Psoas muscle (tissue), 8 donors: Measurements from ENCODE around the gene SLC25A41. TPM values are rescaled to one million over a fixed set of nuclear protein-coding genes. Genes with fewer than 3 reads are reported as not detected.

Experiments used
- ATAC-seq, 4 donors: fragments of 200-7000 bp; cut with Tn5 transposase; one replicate each; pipeline ENCODE4 v1.9.1; 2020; ENCODE audit warnings: moderate library complexity in 3 of 4, mild to moderate bottlenecking in 2 of 4
- DNase-seq, 2 donors: peaks; one replicate each; pipeline ENCODE4 v3.0.0-alpha.2; 2020
- H3K27ac ChIP-seq: fragments of 200-600 bp; one replicate; pipeline ENCODE4 v1.8.0; 2022
- H3K27me3 ChIP-seq, 3 donors: fragments of 200-600 bp in 1 of 3; one replicate each; pipeline versions ENCODE4 v1.6.1 to v1.8.0; 2013 to 2022; ENCODE audit warnings: low read length in 2 of 3, mild to moderate bottlenecking in 2 of 3, moderate library complexity in 1 of 3; ENCODE audit not compliant: insufficient read depth in 3 of 3
- H3K36me3 ChIP-seq, 2 donors: fragments of 200-600 bp in 1 of 2; one replicate each; pipeline versions ENCODE4 v1.6.1 to v1.8.0; 2013 to 2022; ENCODE audit warnings: low read depth in 1 of 2, mild to moderate bottlenecking in 1 of 2, moderate library complexity in 1 of 2; ENCODE audit not compliant: insufficient read depth in 1 of 2
- H3K4me1 ChIP-seq: fragments of 200-600 bp; one replicate; pipeline ENCODE4 v1.8.0; 2022
- H3K4me3 ChIP-seq: fragments of 200-600 bp; one replicate; pipeline ENCODE4 v1.8.0; 2022; ENCODE audit warnings: mild to moderate bottlenecking
- H3K9me3 ChIP-seq: fragments of 200-600 bp; one replicate; pipeline ENCODE4 v1.8.0; 2022
- WGBS, 3 donors: extraction: QIAGEN DNeasy Blood & Tissue Kit; methylation state at CpG; one replicate each; pipeline versions ENCODE4 v1.1.6 to v1.1.7; 2013; 5-methylcytosine and 5-hydroxymethylcytosine counted together
- intact Hi-C, 2 donors: fragments of 100-400 bp; cut with DNase I; formaldehyde crosslinking; loops; one replicate each; pipeline versions ENCODE4 v1.11.0 to v1.14.2; 2022
- polyA plus RNA-seq, 3 donors: library from polyadenylated mRNA; stranded (reverse); fragments of 200-250 nt; gene quantifications; one replicate each; pipeline ENCODE4 v1.2.3, GENCODE V29; 2013
- total RNA-seq, 4 donors: library from RNA; stranded (reverse); fragmentation: NEBNext Ultra II Directional in 2 of 4; extraction: Animal tissue kit (Norgen Biotek cat#: 25700) in 2 of 4; gene quantifications; one replicate each; pipeline versions ENCODE4 v1.2.1 to v1.2.4, GENCODE V29; 2021 to 2023
- TF ChIP-seq, protein P1 (sequence below): fragments of 200-600 bp; IDR thresholded peaks from one replicate; pipeline ENCODE4 v1.8.0; 2022; ENCODE audit warnings: antibody characterized with exemption
- donor health status: healthy with polysubstance abuse.
- donor health status: DM: no; HTN: no; CAD: no; lungs with moderate emphysema.
- donor health status: Bipolar disorder and iron deficiency.
- donor health status: healthy.
- donor health status: DM: yes; HTN: yes; CAD: no.
- donor health status: DM: no; HTN: no; CAD: no.
- donor health status: DM: no; HTN: no; CAD: no.
- donor health status: DM: yes; HTN: yes; CAD: no.

SLC25A41 gene
- total and polyA plus RNA-seq, 7 donors: 0.07 to 0.60 (median 0.44) TPM; not detected in 1

- no peaks in the 10 kb centered on the region for H3K4me1 ChIP-seq
- intact Hi-C loops: no loop called here
- no peaks in the 10 kb centered on the region for H3K27me3 ChIP-seq
- no peak overlapping the region for H3K27ac ChIP-seq
- H3K4me3 ChIP-seq: no peak overlapping the region
- no peak for ATAC-seq
- DNase-seq: no peak
- peaks cover 3 to 73% of the 10 kb centered on the region in 2 donors for H3K36me3 ChIP-seq
- peaks cover 7% of the 10 kb centered on the region for H3K9me3 ChIP-seq
- WGBS, 3 donors: 95 to 99% (median 95%) methylated on average over 5 of the region's 5 CpGs
- TF ChIP-seq, protein P1, sequence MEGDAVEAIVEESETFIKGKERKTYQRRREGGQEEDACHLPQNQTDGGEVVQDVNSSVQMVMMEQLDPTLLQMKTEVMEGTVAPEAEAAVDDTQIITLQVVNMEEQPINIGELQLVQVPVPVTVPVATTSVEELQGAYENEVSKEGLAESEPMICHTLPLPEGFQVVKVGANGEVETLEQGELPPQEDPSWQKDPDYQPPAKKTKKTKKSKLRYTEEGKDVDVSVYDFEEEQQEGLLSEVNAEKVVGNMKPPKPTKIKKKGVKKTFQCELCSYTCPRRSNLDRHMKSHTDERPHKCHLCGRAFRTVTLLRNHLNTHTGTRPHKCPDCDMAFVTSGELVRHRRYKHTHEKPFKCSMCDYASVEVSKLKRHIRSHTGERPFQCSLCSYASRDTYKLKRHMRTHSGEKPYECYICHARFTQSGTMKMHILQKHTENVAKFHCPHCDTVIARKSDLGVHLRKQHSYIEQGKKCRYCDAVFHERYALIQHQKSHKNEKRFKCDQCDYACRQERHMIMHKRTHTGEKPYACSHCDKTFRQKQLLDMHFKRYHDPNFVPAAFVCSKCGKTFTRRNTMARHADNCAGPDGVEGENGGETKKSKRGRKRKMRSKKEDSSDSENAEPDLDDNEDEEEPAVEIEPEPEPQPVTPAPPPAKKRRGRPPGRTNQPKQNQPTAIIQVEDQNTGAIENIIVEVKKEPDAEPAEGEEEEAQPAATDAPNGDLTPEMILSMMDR: no peak
These were observed 16.6 kb upstream of the SLC25A41 start for GRCh38 chr19:6450166-6450565.

GRCh38 chr19:6448045-6448444 lies 14.5 kb upstream of the SLC25A41 start:
- TF ChIP-seq, protein P1: no peak
- H3K4me3 ChIP-seq: no peak overlapping the region
- DNase-seq: no peak
- no peak overlapping the region for H3K27ac ChIP-seq
- H3K27me3 ChIP-seq: no peaks in the 10 kb centered on the region
- peaks cover 3 to 56% of the 10 kb centered on the region in 2 donors for H3K36me3 ChIP-seq
- no peaks in the 10 kb centered on the region for H3K4me1 ChIP-seq
- no peaks in the 10 kb centered on the region for H3K9me3 ChIP-seq
- WGBS, 3 donors: 86 to 89% (median 88%) methylated on average over 3 of the region's 3 CpGs
- no peak for ATAC-seq
- intact Hi-C loops: no loop called here

DNA sequence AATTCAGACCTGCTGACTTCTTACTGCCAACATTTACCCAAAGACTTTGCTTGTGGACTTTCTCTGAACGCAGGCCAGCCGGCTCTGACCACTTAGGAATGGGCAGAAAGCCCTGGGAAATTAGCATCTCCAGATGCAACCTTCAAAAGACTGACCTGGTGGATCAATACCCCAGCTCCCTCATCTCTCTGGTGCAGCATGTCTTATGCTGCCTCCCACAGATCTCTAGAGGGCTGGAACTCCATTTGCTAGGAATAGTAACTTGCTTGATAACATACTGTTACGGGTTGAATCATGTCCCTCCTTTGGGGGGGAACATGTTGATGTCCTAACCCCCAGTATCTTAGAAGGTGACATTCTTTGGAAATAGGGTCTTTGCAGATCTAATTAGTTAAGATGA lies 12.9 kb upstream of the SLC25A41 start:
- no peak overlapping the region for H3K27ac ChIP-seq
- DNase-seq (no peak), ATAC-seq (no peak)
- TF ChIP-seq, protein P1: no peak
- 94 to 99% (median 95%) methylated on average over 3 of the region's 3 CpGs for WGBS, 3 donors
- H3K36me3 ChIP-seq: peaks cover 3 to 40% of the 10 kb centered on the region in 2 donors
- no peaks in the 10 kb centered on the region for H3K4me1 ChIP-seq
- intact Hi-C loops: no loop called here
- no peaks in the 10 kb centered on the region for H3K9me3 ChIP-seq
- no peaks in the 10 kb centered on the region for H3K27me3 ChIP-seq
- no peak overlapping the region for H3K4me3 ChIP-seq

GRCh38 chr19:6443986-6444385 lies 10.4 kb upstream of the SLC25A41 start:
- intact Hi-C loops: no loop called here
- Histone ChIP-seq H3K9me3 (no peaks in the 10 kb centered on the region), H3K27me3 (no peaks in the 10 kb centered on the region), H3K4me3 (no peak overlapping the region), H3K27ac (no peak overlapping the region), H3K36me3 (peaks cover 3 to 22% of the 10 kb centered on the region in 2 donors), H3K4me1 (no peaks in the 10 kb centered on the region)
- WGBS, 3 donors: 81 to 86% (median 83%) methylated on average over 12 to 13 of the region's 13 CpGs
- no peak for DNase-seq
- TF ChIP-seq, protein P1: no peak
- ATAC-seq: no peak

DNA sequence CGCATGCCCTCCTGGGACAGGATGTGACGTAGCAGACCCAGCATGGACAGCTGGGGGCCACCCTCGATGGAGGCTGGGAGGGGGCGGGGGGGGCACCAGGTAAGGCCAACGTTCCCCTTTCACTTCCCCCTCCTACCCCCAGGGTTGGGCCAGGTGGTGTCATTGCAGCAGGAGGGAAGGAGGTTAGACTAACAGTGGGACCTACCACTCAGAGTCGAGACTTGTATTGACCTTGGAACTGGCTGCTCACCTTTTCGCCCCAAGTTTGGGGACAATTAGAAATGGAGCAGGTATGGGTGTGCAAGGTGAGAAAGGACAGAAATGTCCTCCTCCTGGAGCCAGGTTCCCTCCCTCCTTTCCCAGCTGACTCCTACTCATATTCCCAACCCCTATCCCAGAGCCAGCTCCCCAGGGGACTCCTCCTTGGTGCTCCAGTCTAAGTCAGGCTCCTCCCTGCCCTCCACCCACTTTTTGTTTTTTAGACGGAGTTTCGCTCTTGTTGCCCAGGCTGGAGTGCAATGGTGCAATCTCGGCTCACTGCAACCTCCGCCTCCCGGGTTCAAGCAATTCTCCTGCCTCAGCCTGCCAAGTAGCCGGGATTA lies 8.6 kb upstream of the SLC25A41 start:
- TF ChIP-seq, protein P1: no peak
- no peak for ATAC-seq

More for the DNA sequence above, 8.6 kb upstream of the SLC25A41 start:
- Histone ChIP-seq H3K27ac (no peak overlapping the region), H3K27me3 (no peaks in the 10 kb centered on the region), H3K36me3 (peaks cover 3 to 17% of the 10 kb centered on the region in 2 donors), H3K9me3 (no peaks in the 10 kb centered on the region), H3K4me1 (no peaks in the 10 kb centered on the region), H3K4me3 (no peak overlapping the region)
- DNase-seq: no peak
- intact Hi-C loops: no loop called here
- WGBS, 3 donors: 84 to 89% (median 85%) methylated on average over 13 of the region's 13 CpGs
